Measurements from ENCODE around the gene DPEP3.

DNA sequence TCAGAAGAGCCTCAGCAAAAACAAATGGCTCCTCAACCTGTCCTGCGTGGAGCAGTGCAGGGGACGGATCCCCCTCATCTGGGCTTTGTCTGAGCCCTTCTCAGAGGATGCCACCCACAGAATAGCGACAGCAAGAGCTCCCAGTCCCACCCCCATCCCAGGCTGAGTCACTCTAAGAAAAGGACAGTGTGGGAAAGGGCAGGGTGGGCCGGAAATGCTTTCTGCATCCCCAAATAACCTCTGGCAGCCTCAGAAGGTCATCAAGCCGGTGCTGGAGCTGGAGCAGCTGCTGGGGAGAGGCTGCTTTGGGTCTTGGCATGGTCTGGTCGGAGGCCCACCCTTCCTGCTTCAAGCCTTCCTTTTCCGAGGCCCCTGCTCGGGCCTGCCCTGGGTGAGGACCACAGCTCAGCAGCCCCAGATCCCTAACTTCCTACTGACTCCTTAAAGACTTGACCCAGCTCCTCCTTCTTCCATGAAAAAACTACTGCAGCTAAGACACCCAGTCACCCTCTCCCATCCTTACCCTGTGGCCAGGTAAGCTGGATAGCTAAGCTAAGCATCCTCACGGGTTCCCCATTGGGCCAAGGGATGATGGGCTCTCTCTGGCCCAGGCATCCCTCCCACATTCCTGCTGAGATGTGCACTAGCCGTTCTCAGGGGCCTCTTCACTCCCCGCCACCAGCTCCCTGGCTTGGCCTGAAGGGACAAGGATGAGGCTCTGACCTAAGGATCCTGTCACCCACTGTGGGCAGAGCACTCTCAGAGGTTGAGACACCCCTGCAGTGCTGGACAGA, 20.6 kb downstream of the DPEP3 start:
- no peak for TF ChIP-seq EP300 (IDR thresholded peaks at IDR 0.05)
- TF ChIP-seq, protein P1, sequence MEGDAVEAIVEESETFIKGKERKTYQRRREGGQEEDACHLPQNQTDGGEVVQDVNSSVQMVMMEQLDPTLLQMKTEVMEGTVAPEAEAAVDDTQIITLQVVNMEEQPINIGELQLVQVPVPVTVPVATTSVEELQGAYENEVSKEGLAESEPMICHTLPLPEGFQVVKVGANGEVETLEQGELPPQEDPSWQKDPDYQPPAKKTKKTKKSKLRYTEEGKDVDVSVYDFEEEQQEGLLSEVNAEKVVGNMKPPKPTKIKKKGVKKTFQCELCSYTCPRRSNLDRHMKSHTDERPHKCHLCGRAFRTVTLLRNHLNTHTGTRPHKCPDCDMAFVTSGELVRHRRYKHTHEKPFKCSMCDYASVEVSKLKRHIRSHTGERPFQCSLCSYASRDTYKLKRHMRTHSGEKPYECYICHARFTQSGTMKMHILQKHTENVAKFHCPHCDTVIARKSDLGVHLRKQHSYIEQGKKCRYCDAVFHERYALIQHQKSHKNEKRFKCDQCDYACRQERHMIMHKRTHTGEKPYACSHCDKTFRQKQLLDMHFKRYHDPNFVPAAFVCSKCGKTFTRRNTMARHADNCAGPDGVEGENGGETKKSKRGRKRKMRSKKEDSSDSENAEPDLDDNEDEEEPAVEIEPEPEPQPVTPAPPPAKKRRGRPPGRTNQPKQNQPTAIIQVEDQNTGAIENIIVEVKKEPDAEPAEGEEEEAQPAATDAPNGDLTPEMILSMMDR (IDR thresholded peaks at IDR 0.05), result no peak

Measured in sigmoid colon (tissue), 4 donors.